B cell (primary cell): Measurements from ENCODE around the gene ELMO1. TPM values are rescaled to one million over a fixed set of nuclear protein-coding genes. Genes with fewer than 3 reads are reported as not detected.

ENCODE experiments used
- ATAC-seq: fragments of 200-7000 bp; cut with Tn5 transposase; one replicate; pipeline ENCODE4 v1.10.0; 2021; ENCODE audit warnings: low read depth, mild to moderate bottlenecking, moderate number of reproducible peaks, moderate library complexity
- CTCF ChIA-PET: fragments of 350-600 bp; sonication (Branson Sonifier 250); formaldehyde crosslinking; loops from one replicate; lab custom pipeline; 2021; ENCODE audit warnings: antibody characterized with exemption, inconsistent platforms; lab: Charles Lee
- POLR2A ChIA-PET: fragments of 350-600 bp; sonication (Branson Sonifier 250); formaldehyde crosslinking; loops from one replicate; lab custom pipeline; 2021; ENCODE audit warnings: antibody characterized with exemption; lab: Charles Lee
- DNase-seq: peaks from one replicate; pipeline ENCODE4 v3.0.0; 2013
- H2AFZ ChIP-seq: 2 replicates; pipeline ENCODE4 v1.6.1; 2012; ENCODE audit warnings: mild to moderate bottlenecking, low read depth, low read length; ENCODE audit not compliant: insufficient read depth, poor library complexity, severe bottlenecking
- H3K27ac ChIP-seq, 2 donors: 1 replicate in 1 of 2; 2 replicates in 1 of 2; pipeline ENCODE4 v1.5.1; 2012 to 2013; ENCODE audit warnings: low read length in 2 of 2, mild to moderate bottlenecking in 2 of 2, moderate library complexity in 1 of 2
- H3K27me3 ChIP-seq, 4 experiments: fragments of 200-600 bp in 1 of 4; sonication (generic) in 1 of 4; replicated peaks in 1 of 4; 1 replicate in 2 of 4; 2 replicates in 2 of 4; pipeline versions ENCODE4 v1.6.1 to v1.7.0; 2013 to 2016; ENCODE audit warnings: low read length in 3 of 4, mild to moderate bottlenecking in 2 of 4, mixed read lengths in 1 of 4, moderate library complexity in 1 of 4; ENCODE audit not compliant: insufficient read depth in 4 of 4, control insufficient read depth in 3 of 4; ENCODE audit errors: control extremely low read depth in 1 of 4
- H3K36me3 ChIP-seq, 2 experiments: replicated peaks in 1 of 2; 1 replicate in 1 of 2; 2 replicates in 1 of 2; pipeline versions ENCODE4 v1.6.1 to v1.7.1; 2013; ENCODE audit warnings: low read length in 1 of 2; ENCODE audit not compliant: insufficient read depth in 2 of 2, control insufficient read depth in 1 of 2; ENCODE audit errors: control extremely low read depth in 1 of 2, extremely low read depth in 1 of 2
- H3K4me1 ChIP-seq, 2 donors: fragments of 200-600 bp in 1 of 2; sonication (generic) in 1 of 2; 1 replicate in 1 of 2; 2 replicates in 1 of 2; pipeline versions ENCODE4 v1.5.1 to v1.6.1; 2013 to 2017; ENCODE audit warnings: low read length in 2 of 2; ENCODE audit not compliant: control insufficient read depth in 2 of 2, insufficient read depth in 2 of 2
- H3K4me2 ChIP-seq: replicated peaks from 2 replicates; pipeline ENCODE3; 2012; ENCODE audit warnings: mild to moderate bottlenecking, low read depth, low read length; ENCODE audit not compliant: poor library complexity, severe bottlenecking
- H3K4me3 ChIP-seq, 5 experiments: fragments of 200-600 bp in 1 of 5; sonication (generic) in 1 of 5; 1 replicate in 3 of 5; 2 replicates in 2 of 5; pipeline versions ENCODE4 v1.5.1 to v1.7.0; 2011 to 2016; ENCODE audit warnings: low read length in 4 of 5, mild to moderate bottlenecking in 4 of 5, low read depth in 2 of 5, control low read depth in 1 of 5, moderate library complexity in 1 of 5; ENCODE audit not compliant: insufficient read depth in 1 of 5; ENCODE audit errors: control extremely low read depth in 1 of 5, extremely low read depth in 1 of 5
- H3K79me2 ChIP-seq: fragments of 200-600 bp; sonication (generic); one replicate; pipeline ENCODE4 v1.6.0; 2016; ENCODE audit warnings: low read length; ENCODE audit not compliant: control insufficient read depth, insufficient read depth
- H3K9ac ChIP-seq: fragments of 200-600 bp; sonication (generic); 2 replicates; pipeline ENCODE4 v1.6.1; 2017; ENCODE audit warnings: mild to moderate bottlenecking, low read length, moderate library complexity
- H3K9me3 ChIP-seq, 3 donors: one replicate each; pipeline versions ENCODE4 v1.6.1 to v1.7.1; 2013; ENCODE audit warnings: low read length in 2 of 3; ENCODE audit not compliant: control insufficient read depth in 2 of 3, insufficient read depth in 1 of 3; ENCODE audit errors: control extremely low read depth in 1 of 3
- H4K20me1 ChIP-seq: 2 replicates; pipeline ENCODE4 v1.6.0; 2012; ENCODE audit warnings: mild to moderate bottlenecking, low read length; ENCODE audit not compliant: insufficient read depth, control insufficient read depth, poor library complexity, severe bottlenecking
- H3K27ac Mint-ChIP-seq: one replicate; pipeline ENCODE4 v1.8.0; 2021; ENCODE audit warnings: mixed read lengths
- H3K27me3 Mint-ChIP-seq: one replicate; pipeline ENCODE4 v1.8.0; 2021; ENCODE audit warnings: mixed read lengths
- H3K4me1 Mint-ChIP-seq: one replicate; pipeline ENCODE4 v1.8.0; 2021; ENCODE audit warnings: mixed read lengths
- H3K4me3 Mint-ChIP-seq: one replicate; pipeline ENCODE4 v1.8.0; 2021; ENCODE audit warnings: mixed read lengths
- H3K9me3 Mint-ChIP-seq: one replicate; pipeline ENCODE4 v1.8.0; 2022; ENCODE audit warnings: mixed read lengths; ENCODE audit not compliant: insufficient read depth
- EZH2 ChIP-seq: IDR thresholded peaks from 2 replicates; pipeline ENCODE4 v1.6.1; 2012; ENCODE audit warnings: borderline replicate concordance, low read depth, mild to moderate bottlenecking, moderate library complexity, low read length; ENCODE audit not compliant: insufficient read depth, poor library complexity, severe bottlenecking
- WGBS: methylation state at CpG from one replicate; pipeline ENCODE4 v1.1.5; 2013; ENCODE audit warnings: missing lambda C conversion rate; ENCODE audit not compliant: insufficient coverage; 5-methylcytosine and 5-hydroxymethylcytosine counted together
- intact Hi-C: fragments of 100-400 bp; cut with micrococcal nuclease; formaldehyde crosslinking; loops from one replicate; pipeline ENCODE4 v1.10.0; 2022
- polyA plus RNA-seq: library from polyadenylated mRNA; depleted of rRNA; stranded (reverse); fragments of >200 nt; gene quantifications from 2 replicates; pipeline ENCODE4 v1.2.3, GENCODE V29; 2012
- total RNA-seq, 2 donors: library from RNA; stranded (reverse); fragments of 120-200 nt in 1 of 2; gene quantifications; 1 replicate in 1 of 2; 2 replicates in 1 of 2; pipeline versions ENCODE4 v1.2.3 to v1.2.4, GENCODE V29; 2013 to 2022
- TF ChIP-seq, protein P1 (sequence below): fragments of 200-600 bp; IDR thresholded peaks from one replicate; pipeline ENCODE4 v1.8.0; 2022; ENCODE audit warnings: antibody characterized with exemption, mild to moderate bottlenecking

Gene ELMO1
- total and polyA plus RNA-seq, 2 donors (not counting 1 experiment from before 2014, with no cell fraction given) = 44.7 to 177 TPM

- H3K27ac Mint-ChIP-seq = no peak overlapping the region
- H3K4me1 Mint-ChIP-seq = peaks cover 18% of the 10 kb centered on the region
- H3K79me2 ChIP-seq = no peaks in the 10 kb centered on the region
- H3K9ac ChIP-seq = no peak overlapping the region
- no peak overlapping the region for H2AFZ ChIP-seq
- no peak overlapping the region for H3K4me2 ChIP-seq
- DNase-seq (no peak), ATAC-seq (no peak)
- intact Hi-C loops = no loop called here
- no peaks in the 10 kb centered on the region for H3K9me3 Mint-ChIP-seq
- ChIA-PET POLR2A (no interaction called here), CTCF (interaction anchor here (1.7 to 9.3 kb wide), 4 partner anchors 7 to 290 kb away, joined by 5 to 71 read pairs (median 58); no protein-coding TSS in a partner anchor)
- H3K4me1 ChIP-seq = peaks cover 8 to 14% of the 10 kb centered on the region in 2 donors
- WGBS = no CpG with 5 or more reads among the region's 3 CpGs
- H4K20me1 ChIP-seq = no peaks in the 10 kb centered on the region
- H3K27ac ChIP-seq = no peak overlapping the region
- no peak overlapping the region for H3K4me3 Mint-ChIP-seq
- H3K9me3 ChIP-seq = no peaks in the 10 kb centered on the region
- no peak for TF ChIP-seq EZH2
- TF ChIP-seq, protein P1, sequence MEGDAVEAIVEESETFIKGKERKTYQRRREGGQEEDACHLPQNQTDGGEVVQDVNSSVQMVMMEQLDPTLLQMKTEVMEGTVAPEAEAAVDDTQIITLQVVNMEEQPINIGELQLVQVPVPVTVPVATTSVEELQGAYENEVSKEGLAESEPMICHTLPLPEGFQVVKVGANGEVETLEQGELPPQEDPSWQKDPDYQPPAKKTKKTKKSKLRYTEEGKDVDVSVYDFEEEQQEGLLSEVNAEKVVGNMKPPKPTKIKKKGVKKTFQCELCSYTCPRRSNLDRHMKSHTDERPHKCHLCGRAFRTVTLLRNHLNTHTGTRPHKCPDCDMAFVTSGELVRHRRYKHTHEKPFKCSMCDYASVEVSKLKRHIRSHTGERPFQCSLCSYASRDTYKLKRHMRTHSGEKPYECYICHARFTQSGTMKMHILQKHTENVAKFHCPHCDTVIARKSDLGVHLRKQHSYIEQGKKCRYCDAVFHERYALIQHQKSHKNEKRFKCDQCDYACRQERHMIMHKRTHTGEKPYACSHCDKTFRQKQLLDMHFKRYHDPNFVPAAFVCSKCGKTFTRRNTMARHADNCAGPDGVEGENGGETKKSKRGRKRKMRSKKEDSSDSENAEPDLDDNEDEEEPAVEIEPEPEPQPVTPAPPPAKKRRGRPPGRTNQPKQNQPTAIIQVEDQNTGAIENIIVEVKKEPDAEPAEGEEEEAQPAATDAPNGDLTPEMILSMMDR = no peak
- no peak overlapping the region for H3K4me3 ChIP-seq
- peaks cover 7 to 40% of the 10 kb centered on the region in 2 experiments for H3K36me3 ChIP-seq
- H3K27me3 Mint-ChIP-seq = no peaks in the 10 kb centered on the region
- no peaks in the 10 kb centered on the region for H3K27me3 ChIP-seq
Observed at GRCh38 chr7:37206192-37206591, 242.5 kb downstream of the ELMO1 start.

DNA sequence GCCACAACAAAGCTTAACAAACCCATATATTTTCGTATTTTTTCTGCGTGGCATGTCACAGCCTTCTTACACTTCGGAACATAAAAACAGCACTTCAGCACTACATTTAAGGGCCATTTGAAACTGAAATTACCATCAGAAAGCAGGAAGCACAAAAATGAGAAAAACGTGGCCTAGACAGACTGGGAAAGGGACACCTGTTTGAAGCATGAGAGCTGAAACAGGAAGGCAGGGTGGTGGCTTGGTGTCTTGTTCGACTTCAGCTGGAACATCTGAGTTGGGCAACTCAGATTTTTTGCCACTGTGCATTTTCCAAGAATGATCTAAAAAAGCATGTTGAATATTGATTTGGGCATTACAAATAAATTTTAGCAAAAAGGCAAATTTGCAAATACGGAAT, 243.2 kb downstream of the ELMO1 start:
- H3K27ac ChIP-seq = no peak overlapping the region
- no peaks in the 10 kb centered on the region for H3K79me2 ChIP-seq
- peaks cover 10 to 17% of the 10 kb centered on the region in 2 donors for H3K4me1 ChIP-seq
- H3K9me3 ChIP-seq = no peaks in the 10 kb centered on the region
- no peak overlapping the region for H3K27ac Mint-ChIP-seq
- H3K4me2 ChIP-seq = no peak overlapping the region
- no peak overlapping the region for H3K9ac ChIP-seq
- TF ChIP-seq, protein P1 = no peak
- no peaks in the 10 kb centered on the region for H3K27me3 Mint-ChIP-seq
- DNase-seq = no peak
- H3K27me3 ChIP-seq = no peaks in the 10 kb centered on the region
- H3K4me3 Mint-ChIP-seq = no peak overlapping the region
- POLR2A ChIA-PET = no interaction called here
- H4K20me1 ChIP-seq = no peaks in the 10 kb centered on the region
- no peak for ATAC-seq
- intact Hi-C loops = no loop called here
- CTCF ChIA-PET = interaction anchor here (1.2 to 2.1 kb wide), 5 partner anchors 9 to 764 kb away, joined by 3 to 13 read pairs (median 4); no protein-coding TSS in a partner anchor
- H3K4me3 ChIP-seq = no peak overlapping the region
- 48% methylated on average over 4 of the region's 6 CpGs for WGBS
- H3K4me1 Mint-ChIP-seq = peaks cover 24% of the 10 kb centered on the region
- H3K36me3 ChIP-seq = peaks cover 7 to 32% of the 10 kb centered on the region in 2 experiments
- no peak overlapping the region for H2AFZ ChIP-seq
- no peaks in the 10 kb centered on the region for H3K9me3 Mint-ChIP-seq
